KMS-11 (cell line): ENCODE results near the gene TJP3.

Experiments used
- H2AFZ ChIP-seq: fragments of 200-600 bp; sonication (generic); 2 replicates; pipeline ENCODE4 v1.6.1; 2016; ENCODE audit warnings: antibody characterized with exemption, mixed run types, low read depth
- H3K27ac ChIP-seq: fragments of 200-600 bp; sonication (generic); 2 replicates; pipeline ENCODE4 v1.6.1; 2016; ENCODE audit warnings: mild to moderate bottlenecking, mixed run types
- H3K27me3 ChIP-seq: fragments of 200-600 bp; sonication (generic); 2 replicates; pipeline ENCODE4 v1.6.1; 2017; ENCODE audit warnings: mild to moderate bottlenecking, low read depth, mixed run types, moderate library complexity; ENCODE audit not compliant: insufficient read depth
- H3K36me3 ChIP-seq: fragments of 200-600 bp; sonication (generic); 2 replicates; pipeline ENCODE4 v1.6.1; 2017; ENCODE audit warnings: mild to moderate bottlenecking, mixed run types; ENCODE audit not compliant: insufficient read depth
- H3K4me1 ChIP-seq: fragments of 200-600 bp; sonication (generic); 2 replicates; pipeline ENCODE4 v1.6.1; 2016; ENCODE audit warnings: mild to moderate bottlenecking, low read depth, mixed run types; ENCODE audit not compliant: poor library complexity, severe bottlenecking
- H3K4me2 ChIP-seq: fragments of 200-600 bp; sonication (generic); 2 replicates; pipeline ENCODE4 v1.7.0; 2016; ENCODE audit warnings: mild to moderate bottlenecking, mixed run types
- H3K4me3 ChIP-seq: fragments of 200-600 bp; sonication (generic); IDR thresholded peaks from 2 replicates; pipeline ENCODE4 v1.6.1; 2017; ENCODE audit warnings: low read depth, low read length, mixed read lengths; ENCODE audit not compliant: insufficient read depth
- H3K79me2 ChIP-seq: fragments of 200-600 bp; sonication (generic); 2 replicates; pipeline ENCODE4 v1.6.1; 2016; ENCODE audit warnings: low read depth, mixed run types; ENCODE audit not compliant: insufficient read depth
- H3K9ac ChIP-seq: fragments of 200-600 bp; sonication (generic); 2 replicates; pipeline ENCODE4 v1.6.1; 2016; ENCODE audit warnings: mild to moderate bottlenecking, mixed run types
- H4K20me1 ChIP-seq: fragments of 200-600 bp; sonication (generic); 2 replicates; pipeline ENCODE4 v1.6.1; 2016; ENCODE audit warnings: mild to moderate bottlenecking, mixed run types; ENCODE audit not compliant: insufficient read depth
- CTCF ChIP-seq: fragments of 200-600 bp; sonication (generic); conservative IDR thresholded peaks from 2 replicates; pipeline ENCODE4 v1.6.1; 2017; ENCODE audit warnings: low read depth, mild to moderate bottlenecking, antibody characterized with exemption, low read length, moderate library complexity, mixed read lengths

The TJP3 gene

GRCh38 chr19:3695124-3695733 lies 13.0 kb upstream of the TJP3 start:
- H3K27ac ChIP-seq, result no peak overlapping the region
- peaks cover 53% of the 10 kb centered on the region for H3K79me2 ChIP-seq
- H3K4me2 ChIP-seq, result no peak overlapping the region
- H3K4me3 ChIP-seq, result no peak overlapping the region
- no peak overlapping the region for H2AFZ ChIP-seq
- no peak overlapping the region for H3K9ac ChIP-seq
- H3K36me3 ChIP-seq, result no peaks in the 10 kb centered on the region
- no peaks in the 10 kb centered on the region for H3K27me3 ChIP-seq
- no peaks in the 10 kb centered on the region for H4K20me1 ChIP-seq
- peaks cover 5% of the 10 kb centered on the region for H3K4me1 ChIP-seq
- TF ChIP-seq CTCF, result no peak

- no peak overlapping the region for H3K27ac ChIP-seq
- no peak for TF ChIP-seq CTCF
- H3K4me3 ChIP-seq, result no peak overlapping the region
- no peak overlapping the region for H2AFZ ChIP-seq
- H3K4me1 ChIP-seq, result peaks cover 5% of the 10 kb centered on the region
- H3K27me3 ChIP-seq, result no peaks in the 10 kb centered on the region
- H3K79me2 ChIP-seq, result peaks cover 52% of the 10 kb centered on the region
- H3K4me2 ChIP-seq, result no peak overlapping the region
- no peak overlapping the region for H3K9ac ChIP-seq
- no peaks in the 10 kb centered on the region for H4K20me1 ChIP-seq
- no peaks in the 10 kb centered on the region for H3K36me3 ChIP-seq
Observed at GRCh38 chr19:3695986-3696659, 12.1 kb upstream of the TJP3 start.

GRCh38 chr19:3696660-3696995 lies 11.6 kb upstream of the TJP3 start:
- no peak overlapping the region for H3K9ac ChIP-seq
- no peaks in the 10 kb centered on the region for H3K27me3 ChIP-seq
- H2AFZ ChIP-seq, result no peak overlapping the region
- no peak overlapping the region for H3K4me3 ChIP-seq
- H4K20me1 ChIP-seq, result no peaks in the 10 kb centered on the region
- TF ChIP-seq CTCF, result no peak
- no peaks in the 10 kb centered on the region for H3K36me3 ChIP-seq
- H3K79me2 ChIP-seq, result peaks cover 52% of the 10 kb centered on the region
- H3K4me2 ChIP-seq, result no peak overlapping the region
- H3K27ac ChIP-seq, result no peak overlapping the region
- peaks cover 5% of the 10 kb centered on the region for H3K4me1 ChIP-seq

- peaks cover 48% of the 10 kb centered on the region for H3K79me2 ChIP-seq
- no peaks in the 10 kb centered on the region for H3K27me3 ChIP-seq
- H3K36me3 ChIP-seq, result no peaks in the 10 kb centered on the region
- H4K20me1 ChIP-seq, result no peaks in the 10 kb centered on the region
- no peak overlapping the region for H3K9ac ChIP-seq
- peaks cover 5% of the 10 kb centered on the region for H3K4me1 ChIP-seq
- H3K4me3 ChIP-seq, result no peak overlapping the region
- H3K4me2 ChIP-seq, result no peak overlapping the region
- TF ChIP-seq CTCF, result no peak
- H2AFZ ChIP-seq, result no peak overlapping the region
- no peak overlapping the region for H3K27ac ChIP-seq
Observed at GRCh38 chr19:3697094-3697493, 11.1 kb upstream of the TJP3 start.
